Hair follicle dermal papilla cell (primary cell): ENCODE data around the gene FIGNL2. TPM values are rescaled to one million over a fixed set of nuclear protein-coding genes. Genes with fewer than 3 reads are reported as not detected.

Experiments used
- total RNA-seq: library from RNA; depleted of rRNA; stranded (reverse); fragments of >200 nt; gene quantifications from 2 replicates; pipeline ENCODE4 v1.2.3, GENCODE V29; 2012

Gene FIGNL2
- total RNA-seq = 0.36 and 0.65 TPM in 2 replicates

DNA sequence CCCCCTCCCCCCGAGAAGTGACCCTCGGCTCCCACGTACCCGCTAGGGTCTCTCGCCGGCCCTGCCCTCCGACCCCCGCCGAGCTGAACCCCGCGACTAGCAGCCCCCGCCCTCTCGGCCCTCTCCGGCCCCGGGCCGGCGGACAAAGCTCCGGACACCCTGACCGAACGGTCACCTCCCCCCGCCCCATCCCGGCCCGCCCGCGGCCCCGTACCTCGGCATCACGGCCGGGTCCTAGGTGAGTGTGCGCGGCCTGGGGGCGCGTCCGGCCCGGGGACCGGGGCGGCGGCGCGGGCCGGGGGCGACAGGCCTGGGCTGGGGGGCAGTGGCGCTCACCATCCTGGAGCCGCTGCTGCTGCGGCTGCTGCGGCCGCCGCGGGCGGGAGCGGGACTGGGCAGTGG lies at the start of gene FIGNL2:
TSS of gene FIGNL2 (minus strand) at position 393 of the 402 bp plus-strand sequence. CDS start 26,305 bp downstream, outside the sequence.

DNA sequence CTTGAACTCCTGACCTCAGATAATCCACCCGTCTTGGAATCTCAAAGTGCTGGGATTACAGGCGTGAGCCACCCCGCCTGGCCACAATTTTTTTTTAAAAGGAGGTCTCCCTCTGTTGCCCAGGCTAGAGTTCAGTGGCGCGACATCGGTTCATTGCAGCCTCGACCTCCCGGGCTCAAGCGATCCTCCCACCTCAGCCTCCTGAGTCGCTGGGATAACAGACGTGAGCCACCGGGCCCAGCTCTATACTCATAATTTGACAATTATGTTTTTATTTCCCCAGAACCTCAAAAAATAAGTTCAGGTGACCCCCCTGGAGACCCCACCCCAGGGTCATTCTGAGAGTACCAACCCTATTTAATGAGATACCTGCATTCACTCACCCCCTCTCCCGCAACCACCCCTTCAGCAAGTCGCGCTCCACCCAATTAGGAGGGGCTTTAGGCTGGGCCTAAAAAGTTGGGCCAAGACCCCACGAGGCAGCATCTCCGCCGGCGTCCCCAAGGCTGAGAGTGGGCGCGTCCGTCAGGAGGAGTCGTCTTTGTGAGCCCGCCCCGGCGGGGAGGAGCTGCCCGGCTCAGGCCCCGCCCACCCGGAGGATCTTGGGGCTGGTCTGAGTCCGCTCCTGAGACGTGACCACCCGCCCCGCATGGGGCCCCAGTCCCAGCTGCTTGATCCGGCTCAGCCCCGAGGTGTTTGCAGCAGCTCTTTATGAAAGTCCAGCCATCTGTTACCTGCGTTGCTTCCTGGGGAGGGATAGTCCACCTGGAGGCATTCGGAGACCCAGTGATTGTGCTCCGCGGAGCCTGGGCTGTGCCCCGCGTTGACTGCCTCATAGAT lies 39.2 kb upstream of the FIGNL2 start, which contains the start of gene ANKRD33:
TSS of gene ANKRD33 (plus strand) at position 628 of the 840 bp plus-strand sequence. CDS start at position 712, 84 bp downstream.

Other genes starting within 250 kb of the FIGNL2 start
- not detected in 2 replicates for gene ANKRD33, start 39.4 kb upstream of the FIGNL2 start, total RNA-seq
- 77.2 and 78.0 TPM in 2 replicates for gene ACVRL1, start 58.8 kb upstream of the FIGNL2 start, total RNA-seq
- gene ACVR1B, start 103.0 kb upstream of the FIGNL2 start, total RNA-seq = 10.7 and 13.1 TPM in 2 replicates
- gene TAMALIN, start 158.2 kb upstream of the FIGNL2 start, total RNA-seq = 12.5 and 15.1 TPM in 2 replicates
- gene NR4A1, start 202.7 kb upstream of the FIGNL2 start, total RNA-seq = 4.2 and 6.2 TPM in 2 replicates
- gene ATG101, start 221.3 kb upstream of the FIGNL2 start, total RNA-seq = 49.3 and 54.2 TPM in 2 replicates
- 0.16 and 0.24 TPM in 2 replicates for gene SMIM41, start 231.0 kb upstream of the FIGNL2 start, total RNA-seq